Subcutaneous abdominal adipose tissue (tissue), 5 donors: Measurements from ENCODE around the gene TRIM52.

Source experiments
- H3K27ac ChIP-seq: one replicate; pipeline ENCODE4 v1.7.0; 2013; ENCODE audit warnings: low read depth, mild to moderate bottlenecking, inconsistent platforms, low read length, moderate library complexity
- H3K27me3 ChIP-seq, 5 donors: one replicate each; pipeline ENCODE4 v1.7.0; 2013; ENCODE audit warnings: low read length in 5 of 5, inconsistent platforms in 1 of 5; ENCODE audit not compliant: control insufficient read depth in 5 of 5, insufficient read depth in 4 of 5
- H3K36me3 ChIP-seq, 5 donors: one replicate each; pipeline ENCODE4 v1.7.0; 2013; ENCODE audit warnings: low read length in 5 of 5; ENCODE audit not compliant: control insufficient read depth in 5 of 5, insufficient read depth in 5 of 5
- H3K4me1 ChIP-seq, 5 donors: one replicate each; pipeline ENCODE4 v1.7.0; 2013; ENCODE audit warnings: low read length in 5 of 5, mild to moderate bottlenecking in 3 of 5, moderate library complexity in 1 of 5; ENCODE audit not compliant: control insufficient read depth in 5 of 5, insufficient read depth in 5 of 5
- H3K4me3 ChIP-seq, 5 donors: one replicate each; pipeline ENCODE4 v1.7.0; 2013; ENCODE audit warnings: low read length in 5 of 5, low read depth in 1 of 5
- H3K9ac ChIP-seq, 5 donors: one replicate each; pipeline ENCODE4 v1.7.0; 2013; ENCODE audit warnings: low read length in 5 of 5, mild to moderate bottlenecking in 4 of 5, moderate library complexity in 3 of 5
- H3K9me3 ChIP-seq, 5 donors: one replicate each; pipeline ENCODE4 v1.7.0; 2013; ENCODE audit warnings: low read length in 5 of 5; ENCODE audit not compliant: control insufficient read depth in 5 of 5
- donor health status: healthy.
- donor health status: healthy.
- donor health status: healthy.
- donor health status: healthy.
- donor health status: healthy.

Gene TRIM52

DNA sequence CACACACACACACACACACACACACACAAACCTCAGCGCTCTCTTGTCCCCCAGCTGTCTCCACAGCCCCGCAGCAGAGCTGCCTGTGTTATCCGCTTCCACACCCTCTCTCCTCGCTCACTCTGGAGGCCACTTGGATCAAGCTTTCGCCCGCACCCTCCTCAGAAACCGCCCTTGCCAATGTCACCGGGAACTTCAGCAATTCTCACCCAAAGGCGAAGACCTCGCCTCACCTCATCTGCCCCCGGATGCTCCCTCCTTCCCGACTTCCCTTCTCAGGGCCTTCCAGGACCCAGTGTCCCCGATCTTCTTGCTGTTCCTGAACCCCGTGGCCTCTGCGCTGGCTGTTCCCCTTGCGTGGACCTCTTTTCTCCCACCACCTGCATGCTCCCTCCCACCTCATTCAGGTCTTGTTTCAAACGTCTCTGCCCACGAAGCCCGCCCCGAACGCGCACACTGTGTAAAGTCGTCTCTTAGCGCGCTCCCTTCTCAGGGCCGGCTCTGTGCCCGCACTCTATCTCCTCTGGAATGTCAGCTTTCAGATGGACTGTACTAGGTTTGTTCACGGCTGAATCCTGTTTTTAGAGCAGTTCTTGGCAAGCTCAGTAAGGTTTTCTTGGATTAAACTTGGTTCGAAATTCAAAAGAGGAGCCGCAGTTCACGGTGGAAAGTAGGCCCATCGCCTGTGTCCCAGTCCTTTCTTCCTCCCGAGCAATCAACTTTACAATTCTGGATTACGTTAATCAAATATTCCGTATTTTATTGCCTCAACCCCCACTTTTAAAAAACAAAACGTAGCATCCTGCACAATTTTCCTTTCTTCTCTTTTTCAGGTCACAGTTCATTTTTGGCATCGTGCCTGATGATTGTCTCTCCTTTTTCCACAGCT, 54.9 kb downstream of the TRIM52 start:
- H3K36me3 ChIP-seq, result no peaks in the 10 kb centered on the region
- H3K9ac ChIP-seq, result peak overlapping the region in 2 of 5 donors; percentile 35 to 54
- no peaks in the 10 kb centered on the region for H3K27me3 ChIP-seq
- peaks cover 3 to 45% (median 35%) of the 10 kb centered on the region in 5 donors for H3K4me1 ChIP-seq
- no peak overlapping the region for H3K27ac ChIP-seq
- H3K4me3 ChIP-seq, result peak overlapping the region; percentile 69 to 83 (median 72)
- peaks cover 0 to 4% (median 0%) of the 10 kb centered on the region in 5 donors for H3K9me3 ChIP-seq
